Memory B cell (primary cell): ENCODE data around the gene FMN1.

Experiments
- ATAC-seq: fragments of 150-1000 bp; cut with Tn5 transposase; 2 replicates; pipeline ENCODE4 v1.10.0; 2021; ENCODE audit warnings: low read depth, mild to moderate bottlenecking, moderate library complexity
- DNase-seq, 2 donors: peaks; one replicate each; pipeline ENCODE4 v3.0.0; 2022; ENCODE audit warnings: low spot score in 2 of 2
- H3K27ac Mint-ChIP-seq: one replicate; pipeline ENCODE4 v1.8.0; 2022; ENCODE audit warnings: mild to moderate bottlenecking, moderate library complexity, mixed read lengths
- H3K27me3 Mint-ChIP-seq: one replicate; pipeline ENCODE4 v1.8.0; 2022; ENCODE audit warnings: mixed read lengths
- H3K36me3 Mint-ChIP-seq: one replicate; pipeline ENCODE4 v1.8.0; 2022; ENCODE audit warnings: mild to moderate bottlenecking, mixed read lengths
- H3K4me1 Mint-ChIP-seq: one replicate; pipeline ENCODE4 v1.8.0; 2022; ENCODE audit warnings: mixed read lengths
- H3K4me3 Mint-ChIP-seq: one replicate; pipeline ENCODE4 v1.8.0; 2022; ENCODE audit warnings: mild to moderate bottlenecking, moderate library complexity, mixed read lengths
- H3K9me3 Mint-ChIP-seq: one replicate; pipeline ENCODE4 v1.8.0; 2022; ENCODE audit warnings: mixed read lengths

The FMN1 gene

DNA sequence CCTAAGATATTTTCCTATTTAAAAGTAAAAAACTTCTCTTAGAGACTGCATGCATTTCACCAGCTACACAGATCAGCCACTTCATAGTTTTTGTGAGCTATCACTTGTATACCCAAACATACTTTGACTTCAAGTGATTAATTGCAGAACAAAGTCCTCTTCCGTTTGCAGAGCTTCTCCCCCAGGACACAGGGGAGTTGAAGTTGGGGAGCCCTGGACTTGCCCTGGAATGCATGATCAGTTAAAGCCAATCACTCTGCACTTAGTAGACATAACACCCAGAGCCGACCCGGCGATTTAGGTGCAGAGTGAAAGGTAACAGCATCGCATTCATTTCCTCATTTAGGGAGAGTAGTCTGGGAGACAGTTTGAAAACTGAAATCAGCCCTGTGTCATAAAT is 406.6 kb downstream of the FMN1 start:
- H3K27ac Mint-ChIP-seq: no peak overlapping the region
- H3K4me1 Mint-ChIP-seq: no peaks in the 10 kb centered on the region
- H3K4me3 Mint-ChIP-seq: no peak overlapping the region
- DNase-seq (no peak), ATAC-seq (no peak)
- peaks cover 9% of the 10 kb centered on the region for H3K27me3 Mint-ChIP-seq
- no peaks in the 10 kb centered on the region for H3K36me3 Mint-ChIP-seq
- no peaks in the 10 kb centered on the region for H3K9me3 Mint-ChIP-seq

DNA sequence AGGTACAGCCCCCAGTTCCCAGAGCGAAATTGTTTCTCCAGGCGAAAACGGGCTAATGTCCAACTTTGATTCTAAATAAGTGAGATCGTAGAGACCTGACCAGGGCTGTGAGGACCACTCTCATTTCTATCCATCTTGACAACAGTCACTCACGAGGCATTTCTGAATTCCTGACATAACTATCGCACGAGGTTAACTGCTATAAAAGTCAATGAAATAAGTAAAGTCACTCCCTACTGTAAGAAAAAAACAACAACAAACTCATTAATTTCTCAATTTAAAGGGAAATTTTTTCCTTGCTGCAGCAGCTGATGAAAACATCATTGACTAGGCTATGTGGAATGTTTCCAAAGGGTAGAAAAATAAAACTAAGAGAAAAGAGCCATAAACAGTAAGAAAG is 407.6 kb downstream of the FMN1 start:
- DNase-seq (no peak), ATAC-seq (no peak)
- peaks cover 11% of the 10 kb centered on the region for H3K27me3 Mint-ChIP-seq
- H3K9me3 Mint-ChIP-seq: no peaks in the 10 kb centered on the region
- no peaks in the 10 kb centered on the region for H3K36me3 Mint-ChIP-seq
- no peak overlapping the region for H3K27ac Mint-ChIP-seq
- H3K4me3 Mint-ChIP-seq: no peak overlapping the region
- H3K4me1 Mint-ChIP-seq: no peaks in the 10 kb centered on the region

DNA sequence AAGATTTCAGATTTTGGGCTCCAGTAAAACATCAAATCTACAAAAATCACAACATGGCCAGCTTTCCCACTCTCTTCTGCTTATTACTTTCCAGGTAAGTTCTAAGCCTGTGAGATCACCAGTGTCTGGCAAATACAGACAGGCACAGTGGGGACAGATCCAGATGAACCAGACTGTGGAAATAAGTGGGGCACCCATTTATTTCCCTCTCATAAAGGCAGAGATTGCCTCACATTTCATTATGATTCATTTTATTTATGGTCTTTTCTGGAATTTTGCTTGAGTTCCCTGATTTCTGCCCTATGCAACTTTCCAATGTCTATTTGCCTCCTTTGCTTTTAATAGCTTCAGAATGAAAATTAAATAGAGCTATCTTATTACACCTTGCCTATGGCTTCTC is 409.9 kb downstream of the FMN1 start:
- H3K36me3 Mint-ChIP-seq: no peaks in the 10 kb centered on the region
- ATAC-seq (no peak), DNase-seq (no peak)
- H3K27ac Mint-ChIP-seq: no peak overlapping the region
- H3K4me1 Mint-ChIP-seq: no peaks in the 10 kb centered on the region
- H3K9me3 Mint-ChIP-seq: no peaks in the 10 kb centered on the region
- peaks cover 10% of the 10 kb centered on the region for H3K27me3 Mint-ChIP-seq
- H3K4me3 Mint-ChIP-seq: no peak overlapping the region

DNA sequence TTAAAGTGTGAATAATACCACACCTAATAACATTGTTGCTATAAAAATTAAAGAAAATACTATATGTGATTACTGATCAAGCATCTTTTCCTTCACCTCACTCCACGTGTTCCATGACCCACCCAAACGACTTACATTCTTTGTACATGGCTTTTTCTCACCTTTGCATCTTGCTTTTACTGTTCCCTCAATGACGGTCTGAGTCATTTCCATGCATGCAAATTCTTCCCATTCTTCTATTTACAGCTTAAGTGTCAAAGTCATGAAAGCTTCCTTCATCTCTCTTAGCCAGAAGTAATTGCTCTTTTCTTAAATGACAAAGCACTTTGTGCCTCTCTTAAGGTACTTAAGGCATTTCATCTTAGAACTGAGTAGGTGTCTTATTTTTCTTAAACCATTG is 412.7 kb downstream of the FMN1 start:
- Mint-ChIP-seq H3K4me3 (no peak overlapping the region), H3K36me3 (no peaks in the 10 kb centered on the region), H3K27ac (no peak overlapping the region), H3K4me1 (no peaks in the 10 kb centered on the region), H3K9me3 (peaks cover 2% of the 10 kb centered on the region), H3K27me3 (peaks cover 9% of the 10 kb centered on the region)
- no peak for ATAC-seq
- no peak for DNase-seq

DNA sequence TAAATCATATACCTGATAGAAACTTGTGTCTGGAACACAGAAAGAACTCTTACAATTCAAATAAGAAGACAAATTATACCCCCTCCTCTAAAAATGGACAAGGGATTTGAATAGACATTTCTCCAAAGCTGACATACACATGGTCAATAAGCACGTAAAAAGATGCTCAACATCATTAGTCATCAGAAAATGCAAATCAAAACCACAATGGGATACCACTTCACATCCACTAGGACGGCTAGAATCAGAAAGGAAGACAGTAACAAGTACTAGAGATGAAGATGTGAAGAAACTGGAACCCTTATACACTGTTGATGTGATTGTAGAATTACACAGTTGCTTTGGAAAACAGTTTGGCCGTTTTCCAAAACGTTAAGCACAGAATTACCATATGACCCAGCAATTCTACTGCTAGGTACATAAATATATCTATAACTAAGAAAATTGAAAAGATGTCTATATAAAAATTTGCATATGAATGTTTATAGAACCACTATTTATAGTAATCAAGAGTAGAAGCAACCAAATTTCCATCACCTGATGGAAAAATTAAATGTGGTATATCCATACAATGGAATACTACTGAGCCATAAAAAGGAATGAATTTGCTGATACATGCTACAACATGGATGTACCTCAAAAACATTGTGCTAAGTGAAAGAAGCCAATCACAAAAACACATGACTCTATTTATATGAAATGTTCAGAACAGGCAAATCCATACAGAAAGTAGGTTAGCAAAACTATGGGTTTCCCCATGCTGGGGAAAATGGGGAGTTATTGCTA is 415.9 kb downstream of the FMN1 start:
- DNase-seq: no peak
- Mint-ChIP-seq H3K4me3 (no peak overlapping the region), H3K4me1 (no peaks in the 10 kb centered on the region), H3K36me3 (no peaks in the 10 kb centered on the region), H3K27ac (no peak overlapping the region), H3K27me3 (peaks cover 15% of the 10 kb centered on the region), H3K9me3 (peaks cover 2% of the 10 kb centered on the region)
- ATAC-seq: no peak

DNA sequence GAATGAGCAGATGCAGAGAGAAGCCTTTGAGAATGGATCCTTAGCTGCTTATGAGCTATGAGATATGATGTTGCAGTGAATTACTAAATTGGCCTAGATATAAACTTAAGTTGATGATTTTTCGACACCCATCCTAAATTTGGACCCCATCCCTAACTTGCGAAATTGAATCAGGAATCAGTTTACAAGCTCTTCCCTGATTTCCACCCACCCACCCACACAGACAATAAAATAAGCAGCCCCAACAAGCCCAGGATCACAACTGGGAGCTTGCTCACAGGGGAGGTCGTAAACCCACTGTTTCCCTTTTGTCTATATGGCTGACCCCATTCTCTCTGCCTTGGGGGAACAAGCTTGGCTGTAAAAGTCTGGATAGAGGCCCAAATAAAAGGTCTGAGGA is 419.4 kb downstream of the FMN1 start:
- H3K27ac Mint-ChIP-seq: no peak overlapping the region
- ATAC-seq (no peak), DNase-seq (no peak)
- H3K36me3 Mint-ChIP-seq: no peaks in the 10 kb centered on the region
- H3K9me3 Mint-ChIP-seq: peaks cover 2% of the 10 kb centered on the region
- H3K4me3 Mint-ChIP-seq: no peak overlapping the region
- no peaks in the 10 kb centered on the region for H3K4me1 Mint-ChIP-seq
- peaks cover 9% of the 10 kb centered on the region for H3K27me3 Mint-ChIP-seq

DNA sequence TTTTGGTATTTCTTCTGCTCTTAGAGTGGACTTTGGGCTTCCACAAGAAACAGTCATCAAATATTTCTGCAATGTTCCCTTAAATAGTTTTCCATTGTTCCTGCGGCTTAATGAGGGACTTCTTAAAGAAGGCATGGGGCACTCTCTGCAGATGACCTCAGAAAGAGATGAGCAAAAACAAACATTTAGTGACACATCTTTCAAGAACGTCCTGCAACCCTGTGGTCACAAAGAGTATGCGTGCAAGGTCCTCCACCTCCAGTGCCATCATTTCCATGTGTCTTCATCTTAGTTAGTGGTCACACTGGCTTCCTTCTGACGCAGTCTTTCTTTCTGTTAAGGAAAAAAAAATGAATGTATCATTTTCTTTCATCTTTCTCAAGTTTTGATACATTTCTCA is 420.5 kb downstream of the FMN1 start:
- Mint-ChIP-seq H3K27me3 (peaks cover 9% of the 10 kb centered on the region), H3K36me3 (no peaks in the 10 kb centered on the region), H3K4me1 (no peaks in the 10 kb centered on the region), H3K9me3 (no peaks in the 10 kb centered on the region), H3K4me3 (no peak overlapping the region), H3K27ac (no peak overlapping the region)
- no peak for DNase-seq
- no peak for ATAC-seq

DNA sequence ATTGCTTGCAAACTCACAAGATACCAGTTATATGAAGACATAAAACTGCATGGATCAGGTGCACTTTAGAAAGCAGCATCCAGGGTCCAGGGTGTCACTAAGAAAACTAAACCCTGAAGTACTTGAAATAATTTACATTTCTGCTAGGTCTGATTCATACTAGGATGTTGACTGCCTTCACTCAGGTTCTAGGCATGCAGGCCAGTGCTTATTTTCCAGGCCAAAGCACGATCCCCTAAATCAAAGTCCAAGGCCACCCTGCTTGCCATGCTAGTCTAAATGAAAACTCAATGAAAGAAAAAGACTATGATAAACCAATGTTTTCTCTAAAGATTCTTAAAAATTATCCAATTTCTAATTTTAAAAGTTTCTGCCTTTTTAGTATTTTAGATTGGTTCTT is 427.3 kb downstream of the FMN1 start:
- peaks cover 8% of the 10 kb centered on the region for H3K27me3 Mint-ChIP-seq
- no peak for DNase-seq
- H3K36me3 Mint-ChIP-seq: no peaks in the 10 kb centered on the region
- H3K4me3 Mint-ChIP-seq: no peak overlapping the region
- H3K4me1 Mint-ChIP-seq: no peaks in the 10 kb centered on the region
- H3K9me3 Mint-ChIP-seq: no peaks in the 10 kb centered on the region
- H3K27ac Mint-ChIP-seq: no peak overlapping the region
- no peak for ATAC-seq

DNA sequence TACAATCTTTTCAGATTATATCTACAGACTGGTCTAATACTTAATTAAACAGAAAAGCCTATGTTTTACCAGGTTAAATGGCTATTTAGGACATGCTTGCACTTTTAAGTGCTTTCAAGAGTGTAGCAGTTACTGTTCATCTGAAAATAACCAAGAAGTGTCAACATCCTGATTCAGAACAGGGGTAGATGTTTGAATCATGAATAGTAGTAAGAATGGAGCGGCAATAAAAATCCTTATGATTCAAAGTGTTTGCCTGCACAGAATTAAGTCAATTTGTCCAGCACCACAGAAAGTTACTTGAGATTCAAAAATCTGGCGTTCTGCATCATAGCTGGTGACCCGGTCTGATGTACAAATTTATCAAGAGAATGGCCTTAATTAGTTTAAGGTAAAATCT is 428.4 kb downstream of the FMN1 start:
- no peaks in the 10 kb centered on the region for H3K4me1 Mint-ChIP-seq
- H3K27ac Mint-ChIP-seq: no peak overlapping the region
- no peaks in the 10 kb centered on the region for H3K36me3 Mint-ChIP-seq
- H3K9me3 Mint-ChIP-seq: no peaks in the 10 kb centered on the region
- DNase-seq (no peak), ATAC-seq (no peak)
- peaks cover 11% of the 10 kb centered on the region for H3K27me3 Mint-ChIP-seq
- H3K4me3 Mint-ChIP-seq: no peak overlapping the region

DNA sequence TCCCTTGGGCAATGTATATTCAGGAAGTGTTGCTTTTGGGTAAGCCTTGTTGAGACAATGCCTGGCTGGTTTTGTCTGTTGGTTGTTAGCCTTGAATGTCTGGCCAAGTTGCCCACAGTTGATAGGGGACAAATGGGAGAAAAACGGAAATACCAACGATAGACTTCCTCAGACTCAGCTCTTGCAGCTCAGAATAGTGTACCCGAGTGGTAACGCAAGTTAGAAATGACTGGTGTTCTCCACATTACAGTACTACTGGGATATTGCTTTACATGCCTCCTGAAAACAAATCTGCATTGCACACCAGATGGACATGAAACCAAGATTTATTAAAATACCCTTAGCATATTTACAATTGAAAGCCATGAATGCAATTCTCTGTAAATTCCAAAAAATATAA is 429.3 kb downstream of the FMN1 start:
- peaks cover 14% of the 10 kb centered on the region for H3K27me3 Mint-ChIP-seq
- H3K4me1 Mint-ChIP-seq: no peaks in the 10 kb centered on the region
- DNase-seq: no peak
- no peak overlapping the region for H3K4me3 Mint-ChIP-seq
- H3K9me3 Mint-ChIP-seq: no peaks in the 10 kb centered on the region
- H3K36me3 Mint-ChIP-seq: no peaks in the 10 kb centered on the region
- ATAC-seq: no peak
- no peak overlapping the region for H3K27ac Mint-ChIP-seq

DNA sequence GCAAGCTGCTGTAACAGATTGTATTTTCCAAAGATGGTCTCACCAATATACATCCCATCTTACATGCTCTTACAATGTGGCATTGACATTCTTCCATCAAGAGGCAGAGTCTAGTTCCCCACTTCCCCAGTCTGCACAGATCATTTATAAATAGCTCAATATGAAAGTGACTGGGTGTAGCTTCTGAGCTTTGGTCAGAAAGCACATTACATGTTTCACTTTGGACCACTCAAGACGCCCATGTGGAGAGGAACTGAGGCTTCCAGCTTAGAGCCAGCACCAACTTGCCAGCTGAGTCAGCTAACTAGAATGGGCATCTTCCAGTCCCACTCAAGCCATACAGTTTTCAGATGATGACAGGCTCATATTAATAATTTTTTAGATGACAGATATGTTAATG is 431.2 kb downstream of the FMN1 start:
- Mint-ChIP-seq H3K4me1 (no peaks in the 10 kb centered on the region), H3K9me3 (no peaks in the 10 kb centered on the region), H3K36me3 (no peaks in the 10 kb centered on the region), H3K27ac (no peak overlapping the region), H3K27me3 (peaks cover 15% of the 10 kb centered on the region), H3K4me3 (no peak overlapping the region)
- DNase-seq (no peak), ATAC-seq (no peak)

DNA sequence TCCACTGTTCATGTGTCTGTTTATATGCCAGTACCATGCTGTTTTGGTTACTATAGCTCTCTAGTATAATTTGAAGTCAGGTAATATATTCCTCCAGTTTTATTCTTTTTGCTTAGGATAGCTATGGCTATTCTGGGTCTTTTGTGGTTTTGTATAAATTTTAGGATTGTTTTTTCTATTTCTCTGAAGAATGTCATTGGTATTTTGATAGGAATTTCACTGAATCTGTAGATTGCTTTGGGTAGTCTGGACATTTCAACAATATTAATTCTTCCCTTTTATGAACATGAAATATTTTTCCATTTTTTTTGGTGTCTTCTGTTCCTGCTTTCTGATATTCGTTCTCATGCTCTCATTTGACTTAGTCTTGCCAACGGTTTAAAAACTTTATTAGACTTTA is 437.1 kb downstream of the FMN1 start:
- H3K27me3 Mint-ChIP-seq: peaks cover 10% of the 10 kb centered on the region
- peaks cover 3% of the 10 kb centered on the region for H3K9me3 Mint-ChIP-seq
- H3K4me1 Mint-ChIP-seq: no peaks in the 10 kb centered on the region
- ATAC-seq (no peak), DNase-seq (no peak)
- no peak overlapping the region for H3K27ac Mint-ChIP-seq
- H3K36me3 Mint-ChIP-seq: no peaks in the 10 kb centered on the region
- no peak overlapping the region for H3K4me3 Mint-ChIP-seq

DNA sequence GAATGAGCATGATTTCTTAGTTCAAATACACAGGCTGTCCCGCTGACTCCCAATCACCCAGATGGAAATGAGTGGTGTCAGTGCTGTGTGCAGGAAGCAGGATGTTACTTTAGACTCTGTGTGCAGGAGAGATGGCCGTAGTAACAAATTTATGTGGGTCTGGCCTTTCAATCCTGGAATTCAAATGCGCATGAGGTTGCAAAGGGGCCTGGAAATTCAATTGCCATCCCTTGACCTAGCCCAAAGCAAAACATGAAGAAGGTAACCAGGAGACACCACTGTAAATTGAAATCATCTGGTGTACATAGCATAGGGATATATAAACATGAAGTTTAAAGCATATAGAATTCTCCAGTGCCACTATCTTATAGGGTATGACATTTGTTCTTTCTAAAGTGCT is 443.5 kb downstream of the FMN1 start:
- H3K27ac Mint-ChIP-seq: no peak overlapping the region
- no peaks in the 10 kb centered on the region for H3K4me1 Mint-ChIP-seq
- no peak for ATAC-seq
- DNase-seq: no peak
- H3K9me3 Mint-ChIP-seq: no peaks in the 10 kb centered on the region
- peaks cover 5% of the 10 kb centered on the region for H3K27me3 Mint-ChIP-seq
- H3K36me3 Mint-ChIP-seq: no peaks in the 10 kb centered on the region
- H3K4me3 Mint-ChIP-seq: no peak overlapping the region

DNA sequence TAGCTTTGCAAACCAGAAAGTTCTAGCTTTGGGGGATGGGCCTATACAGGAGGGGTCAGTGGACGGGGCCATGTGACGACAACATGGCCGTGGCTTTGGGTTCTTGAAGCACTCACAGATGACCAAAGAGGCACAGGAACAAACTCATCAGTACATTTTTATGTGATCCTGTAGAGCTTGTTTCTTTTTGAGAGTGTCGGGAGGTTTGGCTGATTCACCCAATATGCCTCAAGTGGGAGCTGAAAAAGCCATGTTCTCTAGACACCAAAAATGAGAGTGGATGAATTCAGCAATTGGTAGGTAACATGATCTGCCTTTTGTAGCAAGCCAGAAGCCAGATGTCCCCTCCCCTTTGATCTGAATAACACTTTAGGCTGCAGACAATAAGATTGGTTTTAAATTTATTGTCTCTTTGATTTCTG is 446.6 kb downstream of the FMN1 start:
- no peak for DNase-seq
- peaks cover 3% of the 10 kb centered on the region for H3K27me3 Mint-ChIP-seq

DNA sequence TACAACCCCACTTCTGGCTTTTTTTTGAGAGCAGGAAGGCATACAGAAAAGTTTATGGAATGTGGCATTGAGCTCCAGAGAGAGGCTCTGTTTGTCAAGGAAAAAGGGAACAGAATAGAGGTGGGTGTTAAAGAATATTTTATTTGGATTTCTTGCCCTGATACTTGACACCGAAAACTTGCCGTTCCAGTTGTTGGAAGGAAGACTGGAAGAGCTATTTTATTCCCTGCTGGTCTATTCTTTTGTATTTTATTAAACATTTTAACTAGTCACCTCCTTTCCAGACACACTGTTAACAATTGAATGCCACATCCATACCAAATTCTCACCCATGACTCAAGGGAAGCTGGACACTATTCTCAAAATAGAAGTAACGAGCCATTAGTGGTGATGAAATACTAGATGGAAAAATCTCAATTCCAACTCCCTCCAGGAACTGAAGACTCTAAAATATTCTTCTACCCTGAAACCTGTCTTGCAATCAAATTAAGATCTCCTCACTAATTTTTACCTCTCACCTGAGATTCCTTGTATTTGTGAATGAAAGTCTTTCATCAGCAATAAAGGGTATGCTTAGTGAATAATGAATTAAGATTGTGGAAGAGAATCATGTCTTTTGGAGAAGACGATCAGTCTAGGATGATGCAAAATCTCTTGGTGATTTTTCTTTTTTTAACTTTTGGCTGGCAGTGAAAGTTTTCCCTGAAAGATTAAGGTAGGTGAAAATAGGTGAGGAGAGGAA is 448.2 kb downstream of the FMN1 start:
- DNase-seq (no peak), ATAC-seq (no peak)
- H3K4me1 Mint-ChIP-seq: no peaks in the 10 kb centered on the region

More for the DNA sequence above, 446.6 kb downstream of the FMN1 start:
- Mint-ChIP-seq H3K9me3 (no peaks in the 10 kb centered on the region), H3K36me3 (no peaks in the 10 kb centered on the region), H3K4me3 (no peak overlapping the region), H3K4me1 (no peaks in the 10 kb centered on the region), H3K27ac (no peak overlapping the region)
- ATAC-seq: no peak

More for the DNA sequence above, 448.2 kb downstream of the FMN1 start:
- H3K36me3 Mint-ChIP-seq: no peaks in the 10 kb centered on the region
- no peak overlapping the region for H3K4me3 Mint-ChIP-seq
- no peak overlapping the region for H3K27ac Mint-ChIP-seq
- peaks cover 4% of the 10 kb centered on the region for H3K9me3 Mint-ChIP-seq
- peaks cover 1% of the 10 kb centered on the region for H3K27me3 Mint-ChIP-seq
